Measurements from ENCODE around the gene ARAP1.
A peak's percentile ranks its signal among the peaks of the same experiment; 100 is the strongest.

The ARAP1 gene

GRCh38 chr11:72768581-72768980 is 16.4 kb upstream of the ARAP1 start:
- no peak for TF ChIP-seq TAF1 (IDR thresholded peaks at IDR 0.05; ENCODE audit: borderline replicate concordance, low read depth, low read length)
- no peak for TF ChIP-seq POLR2AphosphoS5 (IDR thresholded peaks at IDR 0.05; ENCODE audit: low read depth, low read length)
- no peak for TF ChIP-seq POLR2A (IDR thresholded peaks at IDR 0.05; ENCODE audit: low read depth, low read length)
- DNase-seq (ENCODE audit: insufficient read length): no peak
- FAIRE-seq: no peak

GRCh38 chr11:72767203-72768062 is 15.2 kb upstream of the ARAP1 start:
- no peak for TF ChIP-seq POLR2A (IDR thresholded peaks at IDR 0.05; ENCODE audit: low read depth, low read length)
- no peak for TF ChIP-seq POLR2AphosphoS5 (IDR thresholded peaks at IDR 0.05; ENCODE audit: low read depth, low read length)
- no peak for TF ChIP-seq TAF1 (IDR thresholded peaks at IDR 0.05; ENCODE audit: borderline replicate concordance, low read depth, low read length)
- DNase-seq (ENCODE audit: insufficient read length): no peak
- FAIRE-seq: no peak

GRCh38 chr11:72766152-72766902 is 14.1 kb upstream of the ARAP1 start:
- TF ChIP-seq TAF1 (IDR thresholded peaks at IDR 0.05; ENCODE audit: borderline replicate concordance, low read depth, low read length) (no peak), POLR2AphosphoS5 (IDR thresholded peaks at IDR 0.05; ENCODE audit: low read depth, low read length) (no peak)
- DNase-seq (ENCODE audit: insufficient read length): no peak
- peak; percentile 36 for FAIRE-seq

- TF ChIP-seq POLR2AphosphoS5 (IDR thresholded peaks at IDR 0.05; ENCODE audit: low read depth, low read length) (no peak), POLR2A (IDR thresholded peaks at IDR 0.05; ENCODE audit: low read depth, low read length) (no peak), TAF1 (IDR thresholded peaks at IDR 0.05; ENCODE audit: borderline replicate concordance, low read depth, low read length) (no peak)
- DNase-seq (ENCODE audit: insufficient read length) (no peak), FAIRE-seq (no peak)
Observed at GRCh38 chr11:72764503-72764902, 12.3 kb upstream of the ARAP1 start.

GRCh38 chr11:72763823-72764222 is 11.6 kb upstream of the ARAP1 start:
- TF ChIP-seq POLR2AphosphoS5 (IDR thresholded peaks at IDR 0.05; ENCODE audit: low read depth, low read length) (no peak), TAF1 (IDR thresholded peaks at IDR 0.05; ENCODE audit: borderline replicate concordance, low read depth, low read length) (no peak), POLR2A (IDR thresholded peaks at IDR 0.05; ENCODE audit: low read depth, low read length) (no peak)
- FAIRE-seq (peak; percentile 67), DNase-seq (ENCODE audit: insufficient read length) (no peak)

GRCh38 chr11:72762641-72763304 is 10.6 kb upstream of the ARAP1 start:
- DNase-seq (ENCODE audit: insufficient read length): no peak
- FAIRE-seq: peak; percentile 90
- TF ChIP-seq POLR2A (IDR thresholded peaks at IDR 0.05; ENCODE audit: low read depth, low read length) (no peak), POLR2AphosphoS5 (IDR thresholded peaks at IDR 0.05; ENCODE audit: low read depth, low read length) (no peak), TAF1 (IDR thresholded peaks at IDR 0.05; ENCODE audit: borderline replicate concordance, low read depth, low read length) (no peak)

- no peak for TF ChIP-seq POLR2AphosphoS5 (IDR thresholded peaks at IDR 0.05; ENCODE audit: low read depth, low read length)
- no peak for TF ChIP-seq TAF1 (IDR thresholded peaks at IDR 0.05; ENCODE audit: borderline replicate concordance, low read depth, low read length)
- TF ChIP-seq POLR2A (IDR thresholded peaks at IDR 0.05; ENCODE audit: low read depth, low read length): no peak
- DNase-seq (ENCODE audit: insufficient read length) (no peak), FAIRE-seq (peak; percentile 77)
Observed at GRCh38 chr11:72760539-72761405, 8.6 kb upstream of the ARAP1 start.

- DNase-seq (ENCODE audit: insufficient read length): no peak
- peak; percentile 40 for FAIRE-seq
Observed at GRCh38 chr11:72759468-72759985, 7.3 kb upstream of the ARAP1 start.

GRCh38 chr11:72758690-72759389 is 6.6 kb upstream of the ARAP1 start:
- peak; percentile 85 for FAIRE-seq
- TF ChIP-seq POLR2AphosphoS5 (IDR thresholded peaks at IDR 0.05; ENCODE audit: low read depth, low read length) (no peak), POLR2A (IDR thresholded peaks at IDR 0.05; ENCODE audit: low read depth, low read length) (no peak), TAF1 (IDR thresholded peaks at IDR 0.05; ENCODE audit: borderline replicate concordance, low read depth, low read length) (no peak)
- DNase-seq (ENCODE audit: insufficient read length): no peak

More at GRCh38 chr11:72759468-72759985, 7.3 kb upstream of the ARAP1 start:
- TF ChIP-seq POLR2A (IDR thresholded peaks at IDR 0.05; ENCODE audit: low read depth, low read length) (no peak), TAF1 (IDR thresholded peaks at IDR 0.05; ENCODE audit: borderline replicate concordance, low read depth, low read length) (no peak), POLR2AphosphoS5 (IDR thresholded peaks at IDR 0.05; ENCODE audit: low read depth, low read length) (no peak)

GRCh38 chr11:72758304-72758689 is 6.1 kb upstream of the ARAP1 start:
- no peak for TF ChIP-seq POLR2A (IDR thresholded peaks at IDR 0.05; ENCODE audit: low read depth, low read length)
- no peak for TF ChIP-seq POLR2AphosphoS5 (IDR thresholded peaks at IDR 0.05; ENCODE audit: low read depth, low read length)
- TF ChIP-seq TAF1 (IDR thresholded peaks at IDR 0.05; ENCODE audit: borderline replicate concordance, low read depth, low read length): no peak
- DNase-seq (ENCODE audit: insufficient read length): no peak
- FAIRE-seq: no peak

Data from GM12892 (cell line).